ENCODE data around the gene ZNF205. TPM values are rescaled to one million over a fixed set of nuclear protein-coding genes. Genes with fewer than 3 reads are reported as not detected.

Gene ZNF205
- total and polyA plus RNA-seq, 9 of the 15 experiments (the other 6 are each of a cell fraction or from before 2014, with no cell fraction given): 2.4 to 11.8 (median 5.1) TPM; not detected in 2

GRCh38 chr16:3149630-3150345 lies 37.4 kb downstream of the ZNF205 start (continued):
- TF ChIP-seq, protein P1, sequence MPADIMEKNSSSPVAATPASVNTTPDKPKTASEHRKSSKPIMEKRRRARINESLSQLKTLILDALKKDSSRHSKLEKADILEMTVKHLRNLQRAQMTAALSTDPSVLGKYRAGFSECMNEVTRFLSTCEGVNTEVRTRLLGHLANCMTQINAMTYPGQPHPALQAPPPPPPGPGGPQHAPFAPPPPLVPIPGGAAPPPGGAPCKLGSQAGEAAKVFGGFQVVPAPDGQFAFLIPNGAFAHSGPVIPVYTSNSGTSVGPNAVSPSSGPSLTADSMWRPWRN (IDR thresholded peaks at IDR 0.05; ENCODE audit: low read depth): no peak
- TF ChIP-seq MAX (CRISPR knock-in tag; IDR thresholded peaks at IDR 0.05) (peak; percentile 92), HNRNPL (IDR thresholded peaks at IDR 0.05; ENCODE audit: low read depth, low read length) (no peak)

DNA sequence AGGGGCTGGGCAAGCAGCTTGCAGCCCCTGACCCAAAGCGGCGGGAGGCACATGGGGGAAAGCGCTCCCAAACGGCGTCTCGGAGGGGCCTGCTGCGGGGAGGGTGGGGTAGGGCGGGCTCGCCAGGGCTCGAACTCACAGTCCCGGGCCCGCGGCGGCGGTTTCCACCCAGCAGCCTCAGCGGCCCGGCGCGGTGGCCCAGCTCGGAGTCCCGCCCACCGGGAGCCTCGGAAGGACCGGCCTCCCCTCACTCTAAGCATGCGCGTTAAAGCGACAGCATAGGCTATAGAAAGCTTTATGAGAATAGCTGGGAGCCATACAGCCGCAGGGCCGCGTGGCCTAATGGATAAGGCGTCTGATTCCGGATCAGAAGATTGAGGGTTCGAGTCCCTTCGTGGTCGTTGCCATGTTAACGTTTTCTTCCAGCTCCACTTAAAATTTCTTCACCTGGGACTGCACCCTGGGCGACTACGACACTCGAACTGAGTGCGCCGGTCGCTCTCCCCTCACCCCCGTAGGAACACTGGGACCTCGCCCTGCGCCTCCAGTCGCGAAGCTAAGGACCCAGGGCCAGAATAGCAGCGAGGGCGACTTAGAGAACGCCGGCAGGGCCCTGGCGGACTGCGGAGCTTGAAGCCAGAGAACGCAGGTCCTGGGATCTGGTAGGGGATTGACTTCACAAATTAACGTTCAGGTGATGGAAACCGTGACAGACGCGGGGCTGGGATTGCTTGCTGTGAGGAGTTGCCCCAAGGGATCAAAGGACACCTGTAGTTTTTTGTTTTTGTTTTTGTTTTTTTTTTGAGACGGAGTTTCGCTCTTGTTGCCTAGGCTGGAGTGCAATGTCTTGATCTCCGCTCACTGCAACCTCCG lies 38.2 kb downstream of the ZNF205 start:
- Histone ChIP-seq H3K9me1 (ENCODE audit: control insufficient read depth, insufficient read depth, low read length) (no peaks in the 10 kb centered on the region), H3K36me3 (ENCODE audit: control insufficient read depth, insufficient read depth, low read length) (no peaks in the 10 kb centered on the region), H3K27me3 (ENCODE audit: control insufficient read depth in 2 of 2, insufficient read depth in 2 of 2, low read length in 2 of 2) (no peaks in the 10 kb centered on the region), H3K9me3 (replicated peaks; ENCODE audit: control insufficient read depth, insufficient read depth, low read depth, low read length) (no peaks in the 10 kb centered on the region), H3K79me2 (ENCODE audit: control insufficient read depth, insufficient read depth, low read length) (no peaks in the 10 kb centered on the region), H3K9ac (ENCODE audit: insufficient read depth in 1 of 2, low read depth in 2 of 2, low read length in 2 of 2) (peak overlapping the region; percentile 78 to 92), H2AFZ (ENCODE audit: low read depth, low read length) (peak overlapping the region; percentile 76), H4K20me1 (replicated peaks; ENCODE audit: control insufficient read depth, insufficient read depth, low read length) (peaks cover 4% of the 10 kb centered on the region; the same call in 1 of the 2 replicates), H3K4me1 (replicated peaks in 1 of 2; ENCODE audit: control insufficient read depth in 2 of 2, insufficient read depth in 2 of 2, low read length in 2 of 2) (peaks cover 0 to 43% of the 10 kb centered on the region in 2 experiments; a peak in 3 of 5 replicates), H3K4me3 (peak overlapping the region; percentile 62), H3K4me2 (ENCODE audit: insufficient read depth, low read length) (peak overlapping the region; percentile 99), H3K27ac (ENCODE audit: extremely low read depth, low read depth, low read length) (peak overlapping the region; percentile 86)
- in situ Hi-C loops (cut with MboI) (no loop called here), intact Hi-C loops (cut with micrococcal nuclease) (loop anchor here (2.0 to 10.0 kb wide), 2 partner anchors 16 to 114 kb away; partner anchors contain the start of gene ZNF213)
- ChIA-PET CTCF (ENCODE audit: low intra/inter-chr PET ratio) (interaction anchor here (0.7 to 1.0 kb wide), 3 partner anchors 21 to 350 kb away, joined by 3 to 9 read pairs (median 5); partner anchors contain the start of gene CLUAP1), POLR2A (interaction anchor here (0.6 to 2.6 kb wide), 15 partner anchors 8 to 468 kb away, joined by 3 to 32 read pairs (median 5); partner anchors contain the start of genes HCFC1R1, KCTD5, THOC6 and ZNF213)
- peak; percentile 85 for FAIRE-seq
- TSS peak; percentile 96 for BruUV-seq (replicated peaks)
- DNase-seq (ENCODE audit: extremely low read depth in 1 of 4, low spot score in 3 of 4): peak; percentile 97
- peak; percentile 88 for ATAC-seq
- 1% methylated on average over 57 of the region's 62 CpGs for WGBS (ENCODE audit: insufficient coverage, low coverage, missing lambda C conversion rate)
- TF ChIP-seq BRF2 (IDR thresholded peaks at IDR 0.05; ENCODE audit: borderline replicate concordance, insufficient read depth, insufficient read length): no peak
- TF ChIP-seq BRD9 (IDR thresholded peaks at IDR 0.05; ENCODE audit: low read depth, partially characterized antibody): peak; percentile 97
- TF ChIP-seq, protein P2, sequence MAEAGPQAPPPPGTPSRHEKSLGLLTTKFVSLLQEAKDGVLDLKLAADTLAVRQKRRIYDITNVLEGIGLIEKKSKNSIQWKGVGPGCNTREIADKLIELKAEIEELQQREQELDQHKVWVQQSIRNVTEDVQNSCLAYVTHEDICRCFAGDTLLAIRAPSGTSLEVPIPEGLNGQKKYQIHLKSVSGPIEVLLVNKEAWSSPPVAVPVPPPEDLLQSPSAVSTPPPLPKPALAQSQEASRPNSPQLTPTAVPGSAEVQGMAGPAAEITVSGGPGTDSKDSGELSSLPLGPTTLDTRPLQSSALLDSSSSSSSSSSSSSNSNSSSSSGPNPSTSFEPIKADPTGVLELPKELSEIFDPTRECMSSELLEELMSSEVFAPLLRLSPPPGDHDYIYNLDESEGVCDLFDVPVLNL (CRISPR knock-in tag; IDR thresholded peaks at IDR 0.05; ENCODE audit: low read depth): no peak
- peak; percentile 86 for TF ChIP-seq BDP1 (IDR thresholded peaks at IDR 0.05; ENCODE audit: insufficient read depth, insufficient read length)
- TF ChIP-seq E2F5 (CRISPR knock-in tag; IDR thresholded peaks at IDR 0.05): no peak
- TF ChIP-seq ZNF124 (CRISPR knock-in tag; IDR thresholded peaks at IDR 0.05): no peak
- TF ChIP-seq HDGF (IDR thresholded peaks at IDR 0.05): no peak
